GM12892 (cell line): ENCODE results near the gene FAM111A.
A peak's percentile ranks its signal among the peaks of the same experiment; 100 is the strongest.

ENCODE experiments used
- DNase-seq: peaks from one replicate; pipeline ENCODE4 v3.0.0; 2011; ENCODE audit not compliant: insufficient read length
- FAIRE-seq: peaks from 2 replicates; lab custom pipeline; 2011; peaks lifted over from hg19 to GRCh38; lab: Jason Lieb, UNC
- POLR2A ChIP-seq: IDR thresholded peaks from 2 replicates; pipeline ENCODE4 v1.6.1; 2011; ENCODE audit warnings: low read depth, low read length, control low read depth
- POLR2AphosphoS5 ChIP-seq: IDR thresholded peaks from 2 replicates; pipeline ENCODE4 v1.6.1; 2011; ENCODE audit warnings: low read depth, low read length, control low read depth
- TAF1 ChIP-seq: IDR thresholded peaks from 2 replicates; pipeline ENCODE4 v1.6.1; 2011; ENCODE audit warnings: low read depth, mild to moderate bottlenecking, control low read depth, low read length, borderline replicate concordance

FAM111A gene

DNA sequence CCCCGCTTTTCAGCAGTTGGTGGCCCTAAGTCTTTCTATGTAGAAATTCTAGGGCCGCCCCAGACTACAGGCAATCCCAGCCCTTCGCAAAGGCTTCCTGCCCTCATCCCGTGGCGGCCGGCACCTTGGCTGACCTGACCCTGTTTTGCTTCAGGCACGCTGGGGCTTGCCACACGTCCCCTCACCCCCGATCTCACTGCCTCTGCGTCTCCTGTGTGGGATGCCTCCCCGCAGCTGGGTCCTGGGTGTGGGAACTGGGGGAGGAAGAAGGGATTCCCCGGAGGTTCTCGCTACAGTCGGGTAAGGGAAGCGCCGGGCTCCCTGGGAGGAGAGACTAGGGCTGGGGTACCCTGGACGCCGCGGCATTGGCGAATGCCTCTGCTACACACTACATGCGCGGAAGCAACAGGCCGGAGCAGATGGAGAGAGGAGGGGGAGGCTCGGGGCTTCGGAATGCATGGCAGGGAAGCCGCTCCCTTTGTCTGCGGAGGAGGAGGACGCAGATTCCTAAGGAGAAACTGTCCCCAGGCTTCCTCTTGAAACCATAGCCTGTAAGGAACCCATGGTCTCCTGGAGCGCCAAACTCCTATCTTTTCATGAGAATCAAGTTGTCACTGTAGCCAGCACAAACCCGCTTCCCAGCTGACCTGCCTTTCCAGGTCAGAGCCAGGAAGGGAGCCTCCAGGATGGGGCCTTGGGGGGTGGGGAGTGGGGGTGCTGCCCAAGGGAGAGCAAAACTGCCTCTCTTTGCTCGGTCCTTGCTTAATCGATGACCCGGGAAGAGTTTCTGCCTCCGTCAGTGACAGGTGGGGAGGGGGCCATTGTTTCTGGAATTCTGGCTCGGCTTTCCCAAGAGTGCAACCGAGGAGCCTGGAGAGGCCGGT lies 30.7 kb downstream of the FAM111A start:
- no peak for FAIRE-seq
- no peak; the same call in 1 of the 2 replicates for TF ChIP-seq POLR2A
- no peak for DNase-seq

DNA sequence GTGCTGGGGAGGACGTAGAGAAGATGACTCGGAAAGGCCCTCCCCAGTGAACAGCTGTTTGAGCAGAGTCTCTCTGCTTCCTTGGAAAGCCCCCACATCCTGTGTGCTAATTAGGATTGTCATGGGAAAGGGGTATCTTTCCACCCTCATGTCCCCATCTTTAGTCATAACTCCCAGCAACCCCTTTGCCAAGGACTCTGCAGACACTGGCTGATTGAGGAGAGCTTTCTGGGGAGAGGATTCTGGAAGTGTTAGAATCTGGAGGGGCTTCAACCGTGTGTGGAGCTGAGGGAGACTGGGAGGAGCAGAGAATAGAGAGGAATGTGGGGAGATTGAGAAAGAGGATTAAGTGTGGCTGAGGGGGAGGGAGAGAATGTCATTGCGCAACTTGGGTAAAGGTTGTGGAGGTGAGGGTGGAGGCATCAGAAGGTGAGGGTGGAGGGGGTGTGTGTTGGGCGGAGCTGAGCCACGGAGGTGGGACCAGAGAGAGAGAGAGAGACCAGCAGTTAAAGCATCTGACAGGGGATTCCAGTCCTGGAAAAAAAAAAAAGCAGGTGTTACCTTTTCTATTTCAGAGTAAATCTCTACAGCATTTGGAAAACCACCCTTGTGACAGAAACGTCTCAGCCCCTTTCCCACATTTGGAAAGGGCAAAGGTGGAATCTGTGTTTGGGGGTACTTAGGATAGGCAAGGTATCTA lies 31.5 kb downstream of the FAM111A start:
- no peak for DNase-seq
- TF ChIP-seq POLR2A = peak; percentile 46; the same call in 1 of the 2 replicates
- no peak for TF ChIP-seq TAF1
- FAIRE-seq = peak; percentile 61

DNA sequence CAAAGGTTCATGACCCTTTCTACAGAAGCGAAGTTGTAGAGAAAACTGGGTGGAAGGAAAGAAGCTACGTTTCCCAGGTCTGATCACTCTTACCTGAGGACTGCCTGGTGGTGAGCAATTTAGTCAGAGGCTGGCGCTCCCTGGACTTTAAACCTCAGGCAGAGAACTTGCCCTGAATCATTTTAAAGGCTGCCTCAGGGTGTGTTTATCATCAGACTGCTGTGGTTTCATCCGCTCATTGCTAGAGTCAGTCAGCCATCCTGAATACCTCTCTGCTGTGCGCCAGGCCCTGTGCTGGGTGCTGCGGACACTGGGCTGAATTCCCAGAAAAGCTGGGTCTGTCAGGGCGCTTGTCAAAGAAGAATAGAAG lies 32.0 kb downstream of the FAM111A start:
- FAIRE-seq = no peak
- DNase-seq = no peak
- TF ChIP-seq TAF1 (no peak), POLR2AphosphoS5 (no peak), POLR2A (no peak)

DNA sequence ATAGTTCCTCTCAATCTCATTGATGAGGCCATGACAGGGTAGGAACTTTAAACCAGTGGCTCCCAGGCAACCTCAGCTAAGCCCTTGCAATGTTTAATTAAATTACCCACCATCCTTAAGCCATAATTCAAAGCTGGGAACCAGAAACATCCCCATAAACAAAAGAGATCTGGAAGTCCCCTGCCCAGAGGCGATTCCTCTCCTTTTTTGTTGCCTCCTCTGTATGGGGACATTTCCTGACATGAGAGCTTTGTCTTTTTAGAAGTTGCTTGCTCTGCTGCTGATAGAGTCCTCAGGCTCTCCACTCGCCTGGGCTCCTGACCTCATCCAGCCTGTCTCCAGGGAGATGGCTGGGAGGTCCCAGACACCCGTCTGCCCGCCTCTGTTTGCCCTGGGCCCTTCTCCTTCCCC lies 32.4 kb downstream of the FAM111A start:
- DNase-seq (no peak), FAIRE-seq (no peak)
- no peak for TF ChIP-seq POLR2A
- no peak for TF ChIP-seq POLR2AphosphoS5
- no peak for TF ChIP-seq TAF1

DNA sequence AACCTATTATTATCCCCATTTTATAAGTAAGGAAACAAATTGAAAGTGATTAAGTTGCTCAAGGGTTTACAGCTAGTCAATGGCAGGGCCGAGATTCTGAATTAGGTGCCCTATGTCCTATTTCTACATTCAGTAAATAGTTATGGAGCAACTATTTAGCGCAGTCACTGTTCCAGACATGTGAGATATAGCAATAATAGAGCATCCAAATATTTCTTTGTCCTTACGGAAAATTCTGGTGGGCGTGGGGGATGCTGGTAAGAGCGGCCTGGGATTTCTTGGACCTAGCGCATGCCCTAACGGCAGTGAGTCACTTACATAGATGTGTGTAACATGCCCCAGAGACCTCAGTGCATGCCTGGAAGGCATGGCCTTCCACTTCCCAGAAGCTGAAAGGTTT lies 33.7 kb downstream of the FAM111A start:
- TF ChIP-seq TAF1 = no peak
- TF ChIP-seq POLR2A = no peak
- no peak for TF ChIP-seq POLR2AphosphoS5
- DNase-seq (no peak), FAIRE-seq (no peak)

DNA sequence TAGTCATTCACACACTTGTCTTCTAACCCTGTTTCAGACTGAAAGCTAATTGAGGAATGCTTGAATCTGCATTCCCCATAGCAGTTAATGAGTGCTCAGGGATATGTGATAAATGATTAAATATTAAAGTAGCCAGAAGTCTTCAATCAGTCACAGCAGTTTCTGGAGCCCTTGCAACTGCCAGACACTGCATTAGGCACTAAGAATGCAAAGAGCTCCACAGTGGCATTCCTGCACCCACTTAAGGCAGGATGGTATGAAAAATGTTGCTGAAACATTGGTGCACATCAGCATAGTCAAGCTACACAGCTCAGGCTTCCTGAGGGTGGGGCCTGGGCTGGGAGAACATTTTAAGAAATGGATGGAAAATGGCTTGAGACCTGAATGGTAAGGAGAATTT lies 35.7 kb downstream of the FAM111A start:
- DNase-seq (no peak), FAIRE-seq (no peak)
- TF ChIP-seq POLR2AphosphoS5 (no peak), POLR2A (no peak), TAF1 (no peak)

DNA sequence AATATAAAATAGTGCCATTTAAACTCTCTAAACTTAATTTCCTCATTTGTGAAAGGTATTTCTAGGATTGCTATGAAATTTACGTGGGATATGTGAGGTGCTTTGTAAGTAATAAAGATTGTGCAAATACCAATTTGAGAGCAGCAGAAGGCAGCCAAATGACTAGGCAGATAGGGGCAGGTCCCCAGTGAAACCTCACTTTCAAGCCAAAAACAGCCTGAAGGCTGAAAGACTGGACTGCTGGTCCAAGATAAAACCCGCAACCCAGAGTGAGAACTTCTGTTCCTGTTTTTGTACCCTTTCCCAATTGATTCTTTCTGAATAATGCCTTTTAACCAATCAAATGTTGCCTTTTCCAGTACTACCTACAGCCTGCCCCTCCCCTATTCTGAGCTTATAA lies 36.5 kb downstream of the FAM111A start:
- DNase-seq (no peak), FAIRE-seq (peak; percentile 57)
- TF ChIP-seq TAF1 = no peak
- 0 out of 2 replicates have a peak, but pooled peaks have one; percentile 1 for TF ChIP-seq POLR2A

DNA sequence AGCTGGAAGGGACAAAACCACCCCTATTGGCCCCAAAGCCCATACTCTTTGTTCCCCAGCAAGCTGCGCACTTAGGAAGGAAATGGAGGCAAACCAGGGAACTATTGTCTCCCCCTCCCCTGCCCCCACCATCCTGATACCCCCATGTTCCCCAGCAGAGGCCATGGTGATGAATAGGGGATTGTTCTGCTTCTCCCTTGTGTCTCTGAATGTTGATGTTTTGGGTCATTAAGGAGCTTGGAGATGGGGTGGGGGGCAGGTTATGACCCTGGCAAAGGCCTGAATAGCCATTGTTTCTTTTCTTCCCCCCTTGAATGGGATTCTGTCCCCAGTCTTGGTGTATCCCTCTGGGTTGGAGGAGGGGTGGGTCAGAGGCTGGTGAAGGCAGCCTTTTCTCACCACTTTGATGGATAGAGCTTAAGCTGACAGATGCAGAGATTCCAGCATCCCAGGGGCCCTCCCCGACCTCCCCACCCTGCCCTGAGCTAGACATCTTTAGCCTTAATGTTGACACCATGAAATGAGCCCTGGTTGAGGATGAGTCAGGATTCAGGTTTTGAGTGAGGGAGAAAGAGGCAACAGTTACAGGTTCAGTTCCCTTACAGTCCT lies 37.6 kb downstream of the FAM111A start:
- no peak for TF ChIP-seq POLR2AphosphoS5
- no peak for TF ChIP-seq POLR2A
- DNase-seq = no peak
- no peak for FAIRE-seq

DNA sequence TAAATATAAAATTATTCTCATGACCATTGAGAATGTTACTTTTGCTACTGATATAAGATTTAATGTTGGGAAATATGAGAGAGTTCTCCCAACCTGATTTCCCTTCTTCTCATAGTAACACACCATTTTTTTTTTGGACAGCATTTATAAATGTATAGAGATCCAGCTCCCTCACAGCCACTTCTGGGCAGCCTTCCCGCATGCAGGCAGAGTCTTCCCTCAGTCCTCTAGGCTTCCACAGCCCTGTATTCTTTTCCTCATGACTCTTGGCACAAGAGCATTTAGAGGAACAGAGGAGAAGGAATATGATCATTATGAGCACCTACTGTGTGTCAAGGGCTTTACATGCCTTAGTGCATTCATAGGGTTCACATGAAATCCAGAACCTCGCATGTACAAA lies 38.3 kb downstream of the FAM111A start:
- DNase-seq (no peak), FAIRE-seq (no peak)
- no peak for TF ChIP-seq POLR2A
- TF ChIP-seq TAF1 = no peak
- no peak for TF ChIP-seq POLR2AphosphoS5

DNA sequence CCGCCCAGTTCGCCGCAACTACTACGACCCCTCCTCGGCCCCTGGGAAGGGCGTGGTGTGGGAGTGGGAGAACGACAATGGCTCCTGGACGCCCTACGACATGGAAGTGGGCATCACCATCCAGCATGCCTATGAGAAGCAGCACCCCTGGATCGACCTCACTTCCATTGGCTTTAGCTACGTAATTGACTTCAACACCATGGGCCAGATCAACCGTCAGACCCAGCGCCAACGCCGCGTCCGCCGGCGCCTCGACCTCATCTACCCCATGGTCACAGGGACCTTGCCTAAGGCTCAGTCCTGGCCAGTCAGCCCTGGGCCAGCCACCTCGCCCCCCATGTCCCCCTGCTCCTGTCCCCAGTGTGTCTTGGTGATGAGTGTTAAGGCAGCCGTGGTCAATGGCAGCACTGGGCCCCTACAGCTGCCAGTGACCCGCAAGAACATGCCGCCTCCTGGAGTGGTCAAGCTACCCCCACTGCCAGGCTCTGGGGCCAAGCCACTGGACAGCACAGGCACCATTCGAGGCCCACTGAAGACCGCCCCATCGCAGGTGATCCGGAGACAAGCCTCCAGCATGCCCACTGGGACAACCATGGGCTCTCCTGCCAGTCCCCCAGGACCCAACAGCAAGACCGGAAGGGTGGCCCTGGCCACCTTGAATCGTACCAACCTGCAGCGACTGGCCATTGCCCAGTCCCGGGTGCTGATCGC lies 39.2 kb downstream of the FAM111A start:
- DNase-seq (no peak), FAIRE-seq (no peak)
- no peak for TF ChIP-seq TAF1
- TF ChIP-seq POLR2AphosphoS5 = no peak
- TF ChIP-seq POLR2A = no peak; the same call in 1 of the 2 replicates

DNA sequence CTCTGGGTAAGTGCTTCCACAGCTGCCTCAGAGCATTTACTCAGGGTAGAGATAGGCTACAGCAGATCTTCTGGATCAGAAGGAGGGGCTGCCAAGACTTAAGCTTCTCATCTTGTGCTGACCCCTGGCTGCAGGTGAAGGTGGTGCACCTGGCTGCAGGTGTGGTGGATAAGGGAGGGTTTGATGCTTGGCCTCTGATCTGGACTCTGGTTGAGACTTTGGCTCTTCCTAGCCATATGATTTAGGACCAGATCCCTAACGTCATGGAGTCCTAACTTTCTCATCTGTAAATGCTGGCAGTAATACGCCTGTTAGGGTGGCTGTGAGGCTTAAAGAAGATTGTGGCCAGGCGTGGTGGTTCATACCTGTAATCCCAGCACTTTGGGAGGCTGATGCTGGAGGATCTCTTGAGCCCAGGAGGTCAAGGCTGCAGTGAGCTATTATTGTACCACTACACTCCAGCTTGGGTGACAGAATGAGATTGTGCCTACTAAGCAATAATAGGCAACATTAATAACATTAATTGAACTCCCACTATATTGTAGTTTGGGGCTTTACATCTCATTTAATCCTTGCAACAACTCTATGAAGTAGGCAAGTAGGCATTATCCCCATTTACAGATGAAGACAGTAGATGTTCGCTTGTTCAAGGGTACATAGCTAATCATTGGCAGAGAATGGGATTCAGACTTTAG lies 39.9 kb downstream of the FAM111A start:
- TF ChIP-seq POLR2AphosphoS5 (no peak), POLR2A (no peak), TAF1 (no peak)
- FAIRE-seq = peak; percentile 77
- peak; percentile 40 for DNase-seq
